Activated T-helper 1 cell treated with Interleukin-2 at 50 U/mL for 16 hours (primary cell): Measurements from ENCODE around the gene SEM1.
"Not testable (repeated sequence)": the region's sequence is repeated elsewhere in the genome, so short reads cannot be mapped to it uniquely, and the experiment has no call there.

ENCODE experiments used
- DNase-seq: peaks from one replicate; pipeline ENCODE4 v3.0.0-alpha.2; 2020; ENCODE audit warnings: low read depth

Gene SEM1

DNA sequence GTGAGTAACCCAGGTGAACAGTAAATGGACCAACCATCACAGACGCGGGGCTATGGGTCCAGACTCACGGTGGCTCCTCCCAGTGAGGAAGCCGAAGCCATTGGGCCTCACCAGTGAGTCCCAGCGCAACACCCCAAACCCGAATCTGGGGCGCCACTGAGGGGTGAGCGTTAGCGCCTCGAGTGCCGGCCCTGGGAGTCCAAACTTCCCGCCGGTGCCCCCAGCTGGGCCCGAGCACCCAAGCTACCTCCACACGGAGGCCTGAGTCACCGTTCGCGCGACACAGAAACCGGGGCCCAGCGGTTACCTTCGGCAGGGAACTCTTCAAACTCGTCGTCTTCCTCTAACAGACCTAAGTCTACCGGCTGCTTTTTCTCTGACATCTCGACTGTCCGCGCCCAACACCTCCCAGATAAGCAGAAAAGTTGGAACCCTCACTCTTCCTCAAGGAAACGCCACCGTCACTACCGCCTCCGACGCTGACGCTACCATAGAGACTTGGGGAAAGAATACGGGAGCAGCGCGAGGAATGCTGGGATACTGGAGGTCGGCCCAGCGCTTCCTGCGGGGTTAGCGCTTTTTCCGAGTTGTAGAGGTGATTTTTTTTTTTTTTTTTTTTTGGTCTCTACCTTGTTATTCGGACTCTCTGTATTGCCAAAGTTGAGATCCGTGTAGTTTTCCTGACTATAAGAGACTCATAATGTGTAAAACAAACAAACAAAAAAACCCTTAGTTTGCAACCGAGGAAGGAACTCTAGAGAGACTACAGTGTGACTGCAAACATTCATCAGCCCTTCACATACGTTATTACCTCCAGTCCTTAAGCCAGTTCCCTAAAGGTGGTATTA lies at the start of gene SEM1:
TSS of gene SEM1 (minus strand) at position 466 of the 848 bp plus-strand sequence. CDS start at position 383, 83 bp downstream.
- peak; percentile 45 for DNase-seq

DNA sequence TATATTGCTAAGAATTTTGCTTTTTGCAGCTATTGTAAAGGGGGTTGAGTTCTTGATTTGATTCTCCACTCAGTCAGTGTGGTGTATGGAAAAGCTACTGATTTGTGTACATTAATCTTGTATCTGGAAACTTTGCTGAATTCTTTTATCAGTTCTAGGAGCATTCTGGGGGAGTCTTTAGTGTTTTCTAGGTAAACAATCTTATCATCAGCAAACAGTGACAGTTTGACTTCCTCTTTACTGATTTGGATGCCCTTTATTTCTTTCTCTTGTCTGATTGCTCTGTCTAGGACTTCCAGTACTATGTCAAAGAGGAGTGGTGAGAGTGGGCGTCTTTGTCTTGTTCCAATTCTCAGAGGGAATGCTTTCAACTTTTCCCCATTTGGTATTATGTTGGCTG lies 48.2 kb upstream of the SEM1 start:
- DNase-seq: not testable (repeated sequence)

DNA sequence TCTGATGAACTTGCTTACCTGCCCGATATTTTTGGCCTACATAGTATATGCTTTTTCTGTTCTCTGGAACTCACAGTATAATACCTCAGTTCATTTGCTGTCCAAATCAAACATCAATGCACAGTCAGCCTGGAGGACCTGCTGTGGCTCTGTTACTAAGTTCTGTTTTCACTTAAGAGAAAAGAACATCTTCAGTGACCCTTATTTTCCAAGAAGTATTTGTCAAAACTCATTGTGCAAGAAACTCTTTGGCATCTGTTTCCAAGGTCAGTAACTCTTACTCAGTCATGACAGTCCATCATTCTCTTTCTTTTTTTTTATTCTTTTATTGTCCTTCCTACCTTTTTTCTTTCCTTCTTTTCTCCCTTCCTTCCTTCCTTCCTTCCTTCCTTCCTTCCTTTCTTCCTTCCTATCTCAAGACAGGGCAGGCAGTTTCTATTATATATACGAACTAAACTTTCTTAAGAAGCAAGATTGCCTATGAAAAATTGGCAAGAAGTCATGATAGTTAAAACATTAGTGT lies 37.8 kb upstream of the SEM1 start:
- DNase-seq: no peak

DNA sequence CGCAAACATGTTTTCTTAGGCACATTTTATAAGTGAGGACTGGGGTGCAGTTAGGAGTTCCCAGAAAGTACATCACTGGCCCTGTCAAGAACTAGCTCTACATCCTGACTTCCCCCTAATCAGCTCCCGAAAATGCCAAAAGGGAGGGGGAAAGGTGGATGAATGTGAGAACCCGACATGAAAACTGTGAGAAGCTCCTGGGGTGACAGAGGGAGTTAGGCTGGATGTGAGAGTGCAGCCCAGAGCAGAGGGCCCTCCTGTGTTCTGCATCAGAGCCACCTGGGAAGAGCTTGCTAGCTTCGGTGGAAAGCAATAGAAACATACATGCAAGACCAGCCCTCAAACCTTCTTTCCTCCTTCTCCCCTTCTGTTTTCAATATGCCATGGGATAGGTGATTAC lies 30.5 kb upstream of the SEM1 start:
- DNase-seq: no peak

DNA sequence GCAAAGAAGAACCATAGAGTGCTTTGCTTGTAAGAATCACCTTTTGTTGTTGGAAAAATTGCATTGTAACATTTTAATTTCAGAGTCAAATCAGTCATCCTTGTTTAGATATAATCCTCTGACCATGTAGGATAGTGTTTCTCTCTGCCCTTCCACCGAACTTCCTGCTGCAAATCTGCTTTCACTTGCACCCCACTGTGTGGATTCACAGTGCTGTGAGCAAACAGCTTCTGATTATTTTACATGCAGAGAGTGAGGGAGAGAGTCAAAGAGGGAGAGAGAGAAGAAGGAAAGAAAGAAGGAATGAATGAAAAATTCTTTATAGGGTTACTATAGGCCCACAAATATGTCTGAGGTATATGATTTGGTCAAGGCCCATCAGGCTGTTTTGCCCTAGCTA lies 30.0 kb upstream of the SEM1 start:
- DNase-seq: no peak

DNA sequence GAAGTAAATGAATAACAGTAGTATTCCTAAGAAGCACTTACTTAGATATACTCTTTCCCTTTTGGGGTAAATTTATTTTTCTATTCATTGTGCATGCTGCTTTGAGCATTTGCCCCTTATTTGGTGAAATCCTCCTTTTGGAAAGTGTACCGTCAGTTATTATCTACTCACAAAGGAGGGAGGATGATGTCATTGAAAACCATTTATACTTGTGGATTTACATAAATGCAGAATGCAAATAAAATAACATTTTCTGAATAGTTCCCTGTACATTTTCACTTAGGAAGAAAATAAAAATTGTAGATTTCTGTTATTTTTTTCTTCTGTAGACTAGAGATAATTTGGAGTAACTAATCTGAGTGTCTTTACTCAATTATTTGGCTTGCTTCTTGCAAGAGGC lies 29.5 kb upstream of the SEM1 start:
- DNase-seq: no peak

DNA sequence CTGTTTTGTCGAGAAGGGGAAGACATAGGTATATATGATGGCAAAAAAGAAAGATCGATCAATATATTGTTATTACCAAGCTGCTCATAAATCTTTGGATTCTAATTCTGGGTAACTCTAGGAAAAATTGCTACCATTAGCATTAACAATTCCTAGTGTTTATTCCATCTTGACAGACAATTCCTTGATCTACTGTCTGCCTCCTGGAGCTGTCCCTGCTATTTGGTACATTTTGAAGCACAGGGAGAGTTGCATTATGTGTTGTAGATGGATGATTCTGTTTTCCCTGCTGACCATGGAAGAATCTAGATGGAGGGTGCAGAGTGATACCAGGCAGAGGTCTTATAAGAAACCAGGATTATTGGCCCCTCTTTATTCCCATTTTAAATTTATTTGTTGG lies 29.1 kb upstream of the SEM1 start:
- no peak for DNase-seq

DNA sequence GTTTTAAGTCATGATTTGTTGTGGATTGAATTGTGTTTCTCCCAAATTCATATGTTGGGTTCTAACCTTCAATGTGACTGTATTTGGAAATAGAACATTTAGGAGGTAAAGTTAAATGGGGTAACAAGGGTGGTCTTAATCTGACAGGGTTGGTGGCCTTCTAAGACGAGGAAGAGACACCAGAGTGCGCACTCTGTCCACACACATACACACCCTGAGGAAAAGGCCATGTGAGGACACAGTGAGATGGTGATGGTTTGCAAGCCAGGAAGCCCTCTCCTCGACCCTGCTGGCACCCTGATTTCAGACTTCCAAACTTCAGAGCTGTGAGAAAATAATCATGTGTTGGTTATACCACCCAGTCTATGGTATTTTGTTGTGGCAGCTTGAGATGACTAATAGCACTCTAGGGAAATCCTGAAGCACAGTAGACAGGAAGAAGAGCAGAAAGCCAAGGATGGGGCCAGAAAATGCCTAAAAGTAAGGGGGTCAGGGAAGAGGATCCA lies 28.0 kb upstream of the SEM1 start:
- DNase-seq: no peak

DNA sequence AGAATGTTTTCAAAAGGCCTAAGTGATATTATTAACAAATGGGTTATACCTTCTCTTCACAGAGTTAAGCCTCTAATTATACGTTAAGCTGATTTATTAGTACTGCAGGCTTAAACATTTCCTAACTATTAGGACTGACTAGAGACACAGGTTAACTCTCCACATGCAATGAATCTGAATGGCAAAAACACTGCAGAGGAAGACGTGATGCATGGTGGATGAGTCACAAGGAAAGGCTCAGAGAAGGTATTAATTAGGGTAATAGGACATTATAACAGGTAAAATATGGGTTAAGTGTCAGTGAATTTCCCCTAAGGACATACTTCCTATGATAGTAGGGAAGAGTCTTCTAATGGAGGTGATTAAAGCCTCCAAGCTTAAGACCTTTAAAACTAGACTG lies 24.7 kb upstream of the SEM1 start:
- no peak for DNase-seq

DNA sequence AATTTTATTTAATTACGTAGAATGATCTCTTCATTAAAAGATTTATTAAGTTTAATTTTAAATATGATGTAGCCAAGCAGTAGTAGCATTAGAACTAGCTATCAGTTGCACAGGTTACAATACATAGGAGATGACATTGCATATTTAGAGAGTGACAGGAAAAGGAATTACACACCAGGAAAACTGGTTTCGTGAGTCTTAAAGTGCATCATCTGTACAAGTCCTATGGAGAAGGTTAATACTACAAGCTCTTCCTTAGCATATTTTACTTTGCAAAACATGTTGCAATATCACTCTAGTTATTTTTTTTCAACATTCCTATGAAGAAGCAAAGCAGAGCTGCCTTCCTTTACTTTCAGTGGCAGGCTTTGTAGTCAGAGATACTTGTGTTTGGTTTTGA lies 20.2 kb upstream of the SEM1 start:
- DNase-seq: no peak

DNA sequence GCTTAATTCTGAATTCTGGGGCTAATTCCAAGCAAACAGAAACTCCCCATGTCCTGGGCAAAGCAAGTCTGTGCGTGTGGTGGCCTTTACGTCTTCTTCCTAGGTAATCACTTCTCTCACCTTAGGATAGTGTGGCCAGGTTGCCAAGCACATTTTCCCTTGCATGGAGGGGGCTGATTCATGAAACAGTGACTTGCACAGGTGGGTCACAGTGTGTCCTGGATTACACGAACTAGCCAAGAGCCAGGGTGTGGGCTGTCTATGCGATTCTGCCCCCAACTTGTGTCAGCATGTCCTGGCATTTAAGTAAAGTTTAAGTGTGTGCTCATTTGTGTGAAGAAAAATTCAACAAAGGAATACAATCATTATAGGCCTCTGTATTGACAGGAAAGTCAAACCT lies 18.5 kb upstream of the SEM1 start:
- DNase-seq: no peak

DNA sequence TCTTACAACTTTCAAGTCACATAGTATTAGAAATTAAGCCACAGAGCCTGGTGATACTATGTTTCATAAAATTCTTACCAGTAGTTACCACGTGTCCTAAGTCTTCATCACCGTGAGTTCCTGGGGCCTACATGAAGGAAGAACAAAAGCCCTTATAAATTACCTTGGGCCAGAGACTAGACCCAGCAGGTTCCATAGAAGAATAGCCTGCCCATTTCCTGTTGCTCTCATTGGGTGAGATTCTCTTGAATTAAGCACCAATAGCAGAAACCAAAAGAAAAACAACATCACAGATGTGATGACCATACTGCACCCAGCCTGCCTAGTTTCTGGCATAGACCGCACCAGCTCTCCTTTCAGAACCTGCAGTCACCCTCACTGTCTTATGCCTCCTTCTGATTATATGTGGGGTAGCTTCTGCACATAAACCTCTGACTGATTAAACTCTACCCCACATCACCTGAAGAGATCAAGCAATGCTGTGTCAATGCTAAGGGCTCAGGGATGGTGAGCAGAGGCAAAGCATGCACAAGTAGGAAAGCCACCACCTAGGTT lies 18.0 kb upstream of the SEM1 start:
- no peak for DNase-seq

DNA sequence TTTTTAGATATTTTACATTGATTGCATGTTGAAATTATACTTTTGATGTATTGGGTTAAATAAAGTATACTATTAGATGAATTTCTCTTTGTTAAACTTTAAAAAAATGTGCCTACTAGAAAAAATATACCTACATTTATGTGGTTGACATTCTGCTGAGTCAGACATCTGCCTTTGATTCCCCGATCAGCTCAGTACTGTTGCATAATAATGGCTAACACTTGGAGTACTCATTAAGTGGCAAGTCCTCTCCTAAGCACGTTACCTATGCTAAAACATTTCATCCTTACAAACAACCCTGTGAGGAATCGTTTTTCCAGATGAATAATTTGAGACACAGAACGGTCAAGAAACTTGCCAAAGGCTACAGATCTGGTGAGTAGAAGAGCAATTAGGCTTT lies 14.0 kb upstream of the SEM1 start:
- DNase-seq: no peak

DNA sequence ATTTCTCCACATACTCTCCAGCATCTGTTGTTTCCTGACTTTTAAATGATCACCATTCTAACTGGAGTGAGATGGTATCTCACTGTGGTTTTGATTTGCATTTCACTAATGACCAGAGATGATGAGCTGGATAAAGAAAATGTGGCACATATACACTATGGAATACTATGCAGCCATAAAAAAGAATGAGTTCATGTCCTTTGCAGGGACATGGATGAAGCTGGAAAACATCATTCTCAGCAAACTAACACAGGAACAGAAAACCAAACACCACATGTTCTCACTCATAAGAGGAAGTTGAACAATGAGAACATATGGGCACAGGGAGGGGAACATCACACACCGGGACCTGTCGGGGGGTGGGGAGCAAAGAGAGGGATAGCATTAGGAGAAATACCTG lies 13.3 kb upstream of the SEM1 start:
- DNase-seq: not testable (repeated sequence)

DNA sequence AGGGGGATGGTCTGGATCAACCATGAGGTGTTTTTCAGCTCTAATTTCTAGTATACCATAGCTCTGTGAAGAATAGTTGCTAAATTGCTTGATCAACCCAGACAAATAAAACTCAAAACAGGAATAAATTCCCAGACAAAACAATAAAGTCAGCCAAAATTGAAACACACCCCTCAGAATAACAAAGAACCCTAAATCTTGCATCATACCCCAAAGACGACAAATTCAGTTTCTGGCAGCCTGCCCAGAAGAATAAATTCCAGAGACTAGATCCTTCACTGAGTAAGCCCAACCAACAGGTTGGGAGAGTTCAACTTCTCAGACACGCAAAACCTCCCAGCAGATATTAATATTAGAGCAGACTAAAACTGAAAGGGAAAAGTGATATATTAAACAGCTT lies 11.2 kb upstream of the SEM1 start:
- DNase-seq: no peak

DNA sequence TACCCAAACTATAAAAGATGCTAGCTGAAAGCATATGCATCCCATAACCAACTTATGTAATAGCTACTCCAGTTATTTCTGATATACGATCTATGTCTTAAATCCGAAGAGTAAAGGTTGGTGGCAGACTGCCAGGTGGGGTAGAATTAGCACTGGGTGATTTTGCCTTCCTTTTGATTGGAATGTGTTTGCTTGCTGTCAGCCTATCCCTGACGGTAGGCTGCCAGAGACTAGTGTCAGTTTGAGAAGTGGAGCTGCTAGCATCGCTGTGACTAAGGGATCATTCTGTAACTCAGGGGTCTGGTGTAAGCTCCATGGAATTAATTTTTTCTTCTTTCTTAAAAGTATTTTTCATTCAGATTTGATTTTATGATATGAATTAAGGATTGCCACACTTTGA lies 9.5 kb upstream of the SEM1 start:
- no peak for DNase-seq

DNA sequence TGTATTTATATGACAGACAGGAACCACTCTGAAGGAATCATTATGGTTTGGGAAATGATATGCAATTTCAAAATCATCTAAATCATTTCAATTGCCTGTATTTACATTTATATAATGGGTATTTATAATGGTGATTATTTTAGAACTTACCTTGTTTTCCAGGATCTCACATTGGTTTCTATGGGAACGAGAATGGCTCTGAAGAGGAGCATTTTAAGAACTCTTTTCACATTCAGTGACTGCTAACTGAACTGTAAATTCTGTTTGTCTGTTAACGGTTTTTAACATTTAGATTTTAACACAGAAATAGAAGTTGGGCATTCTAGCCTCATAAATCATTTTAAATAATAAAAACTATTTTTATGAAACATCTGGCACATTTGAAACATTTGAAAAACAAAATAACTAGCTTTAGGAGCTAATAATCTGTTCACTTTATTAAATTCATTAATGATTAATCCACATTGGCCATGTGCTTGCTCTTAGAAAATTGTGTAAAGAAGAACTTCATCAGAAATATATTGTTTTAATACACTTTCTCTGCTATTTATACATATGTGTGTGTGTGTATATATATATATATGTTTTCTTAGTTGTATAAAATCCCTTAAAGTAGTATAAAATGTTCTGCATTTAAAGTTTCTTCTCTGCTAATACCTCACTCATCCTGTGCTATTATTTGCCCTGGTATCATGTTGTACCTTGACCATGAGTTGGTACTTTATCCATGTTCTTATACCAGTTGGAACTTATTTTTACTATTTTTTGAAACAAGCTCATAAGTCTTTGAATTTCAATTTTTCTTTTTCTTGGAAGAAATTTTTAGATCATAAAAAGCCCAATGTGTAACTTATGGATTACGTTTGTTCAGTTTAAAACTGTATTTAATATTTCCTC lies 8.7 kb upstream of the SEM1 start:
- no peak for DNase-seq

DNA sequence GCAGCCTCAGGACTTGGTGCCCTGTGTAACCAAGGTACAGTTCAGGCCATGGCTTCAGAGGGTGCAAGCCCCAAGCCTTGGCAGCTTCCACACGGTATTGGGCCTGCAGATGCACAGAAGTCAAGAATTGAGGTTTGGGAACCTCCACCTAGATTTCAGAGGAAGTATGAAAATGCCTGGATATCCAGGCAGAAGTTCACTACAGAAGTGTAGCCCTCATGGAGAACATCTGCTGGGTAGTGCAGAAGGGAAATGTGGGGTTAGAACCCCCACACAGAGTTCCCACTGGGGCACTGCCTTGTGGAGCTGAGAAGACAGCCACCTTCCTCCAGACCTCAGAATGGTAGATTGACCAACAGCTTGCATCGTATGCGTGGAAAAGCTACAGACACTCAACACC lies 3.4 kb upstream of the SEM1 start:
- DNase-seq: no peak

DNA sequence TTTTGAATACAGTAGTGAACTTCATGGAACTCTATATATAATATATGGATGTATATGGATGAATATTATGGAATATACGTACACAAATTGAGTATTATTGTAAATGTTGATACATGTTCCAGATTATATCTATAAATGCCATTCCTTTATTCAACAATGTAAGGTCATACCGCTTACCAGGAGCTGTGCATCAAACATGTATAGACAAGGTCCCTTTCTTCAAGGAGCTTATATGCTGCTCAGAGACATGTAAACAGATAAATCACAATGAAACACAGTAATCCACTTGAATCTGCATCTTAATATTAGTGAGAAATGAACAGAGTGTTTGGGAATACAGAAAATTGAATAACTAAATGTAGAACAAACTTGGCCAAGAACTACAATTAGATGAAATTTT lies 898 bp upstream of the SEM1 start:
- no peak for DNase-seq

DNA sequence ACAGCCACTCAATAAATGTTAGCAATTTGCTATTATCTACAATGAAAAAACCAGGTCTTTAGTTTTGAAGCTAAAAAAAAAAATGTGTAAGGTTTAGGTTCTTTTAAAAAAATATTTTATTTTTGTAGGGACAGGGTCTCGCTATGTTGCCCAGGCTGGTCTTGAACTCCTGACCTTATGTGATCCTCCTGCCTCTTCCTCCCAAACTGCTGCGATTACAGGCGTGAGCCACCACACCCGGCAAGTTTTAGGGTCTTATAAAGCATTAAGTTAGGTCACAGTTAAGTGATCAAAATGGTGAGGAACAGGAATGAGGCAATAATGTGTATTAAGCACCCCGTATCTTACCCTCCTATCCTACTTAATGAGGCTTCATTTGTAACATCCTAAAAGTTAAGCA lies 774 bp downstream of the SEM1 start:
- no peak for DNase-seq

DNA sequence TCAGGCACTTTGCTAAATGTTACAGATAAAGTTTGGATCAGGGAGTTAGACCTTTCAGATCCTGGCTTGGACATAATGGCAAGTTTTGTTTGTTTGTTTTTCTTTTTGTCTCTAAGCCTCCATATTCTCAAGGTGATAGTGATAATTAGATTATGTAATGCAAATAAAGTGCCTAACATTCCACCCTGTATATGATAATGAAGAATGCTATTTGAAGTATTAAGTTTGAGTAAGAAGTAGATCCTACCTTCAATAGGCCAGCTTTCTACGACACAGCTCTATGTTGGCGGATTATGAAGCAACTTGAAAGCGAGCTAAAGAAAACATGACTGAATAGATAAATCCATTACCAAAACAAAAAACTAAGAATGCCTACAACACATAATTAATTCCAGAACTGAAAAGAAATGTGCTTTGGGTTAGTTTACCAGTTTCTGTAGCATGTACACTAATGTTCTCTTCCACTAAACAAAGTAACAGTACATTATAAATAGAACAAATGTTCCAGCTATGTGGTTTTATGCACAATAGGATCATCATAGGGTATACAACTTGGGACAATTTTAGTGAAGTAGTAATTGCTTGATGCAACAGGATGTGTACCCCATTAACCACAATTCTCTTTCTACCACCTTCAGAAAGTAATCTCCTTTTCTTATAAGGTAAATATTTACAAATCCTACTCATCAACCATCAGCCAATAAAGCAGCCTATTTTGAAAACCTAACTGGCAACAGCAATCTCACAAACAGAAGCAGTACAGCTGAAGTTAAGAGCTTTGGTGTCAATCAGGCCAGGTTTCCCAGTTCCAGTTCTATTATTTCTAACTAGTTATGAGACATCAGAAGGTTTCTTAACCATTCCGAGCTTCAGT lies 1.5 kb downstream of the SEM1 start:
- DNase-seq: no peak

DNA sequence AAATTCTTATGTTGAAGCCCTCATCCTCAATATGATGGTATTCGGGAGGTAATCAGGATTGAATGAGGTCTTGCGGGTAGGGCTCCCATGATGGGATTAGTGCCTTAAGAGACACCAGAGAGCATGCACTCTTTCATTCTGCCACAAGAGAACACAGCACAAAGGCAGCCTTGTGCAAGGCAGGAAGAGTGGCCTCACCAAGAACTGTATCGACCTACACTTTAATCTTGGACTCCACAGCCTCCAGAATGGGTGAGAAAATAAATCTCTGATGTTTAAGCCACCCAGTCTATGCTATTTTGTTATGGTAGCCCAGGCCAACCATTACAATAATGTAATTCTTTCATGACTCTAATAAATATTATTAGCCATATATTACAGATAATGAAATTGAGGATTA lies 8.4 kb downstream of the SEM1 start:
- DNase-seq: no peak
